H1 (cell line): ENCODE data around the gene BRS3.

Experiments used
- ASH2L ChIP-seq: fragments of 200-600, 300-600 bp; sonication (generic); IDR thresholded peaks from one replicate; pipeline ENCODE4 v1.7.1; 2017; ENCODE audit warnings: low read length
- ATF2 ChIP-seq: IDR thresholded peaks from 2 replicates; pipeline ENCODE4 v1.6.1; 2012; ENCODE audit warnings: low read length, inconsistent platforms
- CTCF ChIP-seq, 3 experiments: IDR thresholded peaks; 1 replicate in 2 of 3; 2 replicates in 1 of 3; pipeline versions ENCODE4 v1.5.1 to v1.6.1; 2011; ENCODE audit warnings: low read length in 3 of 3, mild to moderate bottlenecking in 3 of 3, inconsistent platforms in 2 of 3, low read depth in 1 of 3, moderate library complexity in 1 of 3; ENCODE audit not compliant: insufficient read depth in 1 of 3; ENCODE audit errors: control extremely low read depth in 1 of 3
- GTF2F1 ChIP-seq: IDR thresholded peaks from 2 replicates; pipeline ENCODE4 v1.6.1; 2012; ENCODE audit warnings: low read depth, low read length, improper control_type of control experiment, borderline replicate concordance
- POLR2A ChIP-seq, 2 experiments: IDR thresholded peaks; 1 replicate in 1 of 2; 2 replicates in 1 of 2; pipeline ENCODE4 v1.6.1; 2011; ENCODE audit warnings: low read depth in 2 of 2, low read length in 2 of 2, mild to moderate bottlenecking in 2 of 2; ENCODE audit errors: control extremely low read depth in 1 of 2
- RFX5 ChIP-seq: IDR thresholded peaks from 2 replicates; pipeline ENCODE4 v1.6.1; 2011; ENCODE audit warnings: low read depth, low read length, improper control_type of control experiment, borderline replicate concordance
- SP2 ChIP-seq: IDR thresholded peaks from 2 replicates; pipeline ENCODE4 v1.6.1; 2012; ENCODE audit warnings: mild to moderate bottlenecking, low read length, inconsistent platforms
- TAF1 ChIP-seq: IDR thresholded peaks from 2 replicates; pipeline ENCODE4 v1.6.1; 2011; ENCODE audit warnings: mild to moderate bottlenecking, low read depth, low read length
- TCF12 ChIP-seq: IDR thresholded peaks from 2 replicates; pipeline ENCODE4 v1.6.1; 2011; ENCODE audit warnings: low read depth, mild to moderate bottlenecking, low read length

DNA sequence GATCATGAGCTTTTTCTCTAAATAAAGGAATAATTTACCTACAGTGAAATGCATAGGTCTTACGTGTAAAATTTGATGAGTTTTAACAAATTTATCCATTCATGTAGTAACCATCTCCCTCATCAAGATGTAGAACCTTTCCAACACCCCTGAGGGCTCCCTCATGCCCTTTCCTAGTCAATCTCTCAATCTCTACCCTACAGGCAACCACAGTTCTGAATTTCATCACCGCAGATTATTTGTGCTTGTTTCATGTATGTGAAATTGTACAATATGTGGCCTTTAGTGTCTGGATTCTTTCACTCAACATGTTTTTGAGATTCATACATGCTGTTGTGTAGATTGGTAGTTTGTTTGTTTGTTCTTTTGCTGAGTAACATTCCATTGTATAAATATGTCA lies 46.4 kb downstream of the BRS3 start:
- TF ChIP-seq GTF2F1 (no peak), SP2 (no peak), ASH2L (no peak), TAF1 (no peak), TCF12 (no peak), CTCF (IDR thresholded peaks at IDR 0.05; ENCODE audit: control extremely low read depth in 1 of 3, insufficient read depth in 1 of 3, low read depth in 1 of 3, low read length in 3 of 3) (no peak), RFX5 (no peak), POLR2A (IDR thresholded peaks at IDR 0.05; ENCODE audit: control extremely low read depth in 1 of 2, low read depth in 2 of 2, low read length in 2 of 2) (no peak), ATF2 (no peak)
